Measurements from ENCODE around the gene WDR44.
"Not testable (repeated sequence)": the region's sequence is repeated elsewhere in the genome, so short reads cannot be mapped to it uniquely, and the experiment has no call there.

The WDR44 gene

GRCh38 chrX:118484216-118484903, 138.5 kb downstream of the WDR44 start:
- Histone ChIP-seq H3K4me1 (ENCODE audit: low read length) (no peaks in the 10 kb centered on the region), H3K79me2 (ENCODE audit: low read length) (no peaks in the 10 kb centered on the region), H3K9me3 (ENCODE audit: insufficient read depth, low read length) (no peaks in the 10 kb centered on the region), H3K36me3 (replicated peaks; ENCODE audit: low read depth, low read length) (no peaks in the 10 kb centered on the region), H4K20me1 (ENCODE audit: insufficient read depth, low read length) (no peaks in the 10 kb centered on the region), H3K27me3 (ENCODE audit: low read depth, low read length) (no peaks in the 10 kb centered on the region), H3K4me3 (ENCODE audit: low read length) (no peak overlapping the region), H3K27ac (ENCODE audit: low read length) (no peak overlapping the region), H3K9ac (ENCODE audit: low read length) (no peak overlapping the region), H2AFZ (ENCODE audit: low read depth, low read length) (no peak overlapping the region), H3K4me2 (ENCODE audit: low read length) (no peak overlapping the region)
- no peak for TF ChIP-seq CTCF (IDR thresholded peaks at IDR 0.05; ENCODE audit: low read depth, low read length)
- no peak for TF ChIP-seq EZH2phosphoT487 (IDR thresholded peaks at IDR 0.05; ENCODE audit: low read depth)

DNA sequence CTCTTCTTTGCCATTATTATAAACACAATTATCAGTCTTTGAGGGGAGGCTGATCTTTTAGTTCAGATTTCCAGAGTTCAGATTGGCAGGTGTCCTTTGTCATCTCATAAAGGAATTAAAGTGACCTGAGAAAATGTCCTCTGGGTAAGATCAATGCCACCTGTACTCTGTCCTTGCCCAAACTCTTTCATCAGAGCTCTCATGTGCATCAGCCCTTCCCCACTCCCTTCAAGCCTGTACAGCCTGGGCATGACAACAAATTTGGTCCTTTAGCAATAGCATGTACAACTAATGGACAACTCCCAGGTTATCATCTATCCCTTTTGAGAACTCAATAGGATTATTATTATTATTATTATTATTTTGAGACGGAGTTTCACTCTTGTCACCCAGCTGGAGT, 140.8 kb downstream of the WDR44 start:
- not testable (repeated sequence) for H3K4me2 ChIP-seq (ENCODE audit: low read length); H3K27me3 ChIP-seq (ENCODE audit: low read depth, low read length); H3K27ac ChIP-seq (ENCODE audit: low read length); H4K20me1 ChIP-seq (ENCODE audit: insufficient read depth, low read length); H3K79me2 ChIP-seq (ENCODE audit: low read length); H3K9ac ChIP-seq (ENCODE audit: low read length); H3K4me1 ChIP-seq (ENCODE audit: low read length); H3K9me3 ChIP-seq (ENCODE audit: insufficient read depth, low read length); H3K4me3 ChIP-seq (ENCODE audit: low read length); H3K36me3 ChIP-seq (replicated peaks; ENCODE audit: low read depth, low read length); H2AFZ ChIP-seq (ENCODE audit: low read depth, low read length)

DNA sequence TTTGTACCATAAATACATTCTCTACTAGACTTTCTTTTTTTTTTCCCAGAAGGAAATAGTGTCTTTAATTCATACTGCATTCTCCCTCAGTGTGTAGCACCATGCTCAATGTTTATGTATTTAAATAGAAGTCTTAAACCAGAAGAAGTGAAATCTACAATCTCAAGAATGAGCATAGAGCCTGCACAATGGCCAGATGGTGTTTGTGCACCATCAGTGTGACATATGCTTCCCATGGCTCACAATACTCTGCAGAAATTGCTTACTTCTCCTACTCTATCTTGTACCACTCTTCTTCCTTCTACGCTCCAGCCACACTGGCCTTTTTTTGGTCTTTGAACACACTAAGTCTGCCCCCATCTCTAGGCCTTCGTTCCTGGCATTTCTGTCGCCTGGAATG, 147.1 kb downstream of the WDR44 start:
- Histone ChIP-seq H3K4me3 (ENCODE audit: low read length) (no peak overlapping the region), H4K20me1 (ENCODE audit: insufficient read depth, low read length) (no peaks in the 10 kb centered on the region), H3K27me3 (ENCODE audit: low read depth, low read length) (no peaks in the 10 kb centered on the region), H3K36me3 (replicated peaks; ENCODE audit: low read depth, low read length) (no peaks in the 10 kb centered on the region), H3K4me2 (ENCODE audit: low read length) (no peak overlapping the region), H3K27ac (ENCODE audit: low read length) (no peak overlapping the region), H3K79me2 (ENCODE audit: low read length) (peaks cover 15% of the 10 kb centered on the region), H3K9ac (ENCODE audit: low read length) (no peak overlapping the region), H2AFZ (ENCODE audit: low read depth, low read length) (no peak overlapping the region), H3K9me3 (ENCODE audit: insufficient read depth, low read length) (no peaks in the 10 kb centered on the region), H3K4me1 (ENCODE audit: low read length) (peaks cover 14% of the 10 kb centered on the region)
- TF ChIP-seq EZH2phosphoT487 (IDR thresholded peaks at IDR 0.05; ENCODE audit: low read depth) (no peak), CTCF (IDR thresholded peaks at IDR 0.05; ENCODE audit: low read depth, low read length) (no peak)

DNA sequence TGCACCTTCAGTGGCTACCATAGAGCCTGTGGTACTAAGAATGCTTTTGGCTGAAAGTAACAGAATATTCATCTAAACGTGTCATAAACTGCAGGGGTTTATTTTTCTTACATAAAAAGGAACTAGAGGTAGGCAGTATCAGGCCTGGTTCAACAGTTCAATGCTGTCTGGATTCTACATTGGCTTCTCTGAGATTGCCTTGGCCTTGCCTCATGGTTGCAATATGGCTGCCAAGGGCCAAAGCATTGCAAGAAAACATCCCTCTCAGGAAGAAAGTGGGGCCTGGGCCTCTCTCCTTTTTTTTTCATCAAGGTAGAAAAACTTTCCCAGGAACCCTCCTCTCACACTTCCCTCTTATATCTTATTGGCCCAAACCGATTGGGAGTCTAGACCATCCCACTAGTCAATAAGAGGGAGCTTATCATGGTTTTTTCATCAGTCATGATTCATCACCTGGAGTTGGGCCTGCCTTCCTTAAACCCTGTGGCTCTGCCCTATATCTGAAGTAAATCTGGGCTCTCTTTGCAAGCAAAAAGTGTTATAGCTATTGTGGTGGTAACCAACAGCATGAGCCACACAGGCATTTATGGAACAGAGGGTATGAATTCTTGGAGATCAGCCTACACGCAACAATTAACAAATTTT, 147.9 kb downstream of the WDR44 start:
- H3K4me3 ChIP-seq (ENCODE audit: low read length): no peak overlapping the region
- no peak overlapping the region for H3K4me2 ChIP-seq (ENCODE audit: low read length)
- no peaks in the 10 kb centered on the region for H3K9me3 ChIP-seq (ENCODE audit: insufficient read depth, low read length)
- H3K9ac ChIP-seq (ENCODE audit: low read length): no peak overlapping the region
- no peak overlapping the region for H2AFZ ChIP-seq (ENCODE audit: low read depth, low read length)
- H3K36me3 ChIP-seq (replicated peaks; ENCODE audit: low read depth, low read length): no peaks in the 10 kb centered on the region
- H4K20me1 ChIP-seq (ENCODE audit: insufficient read depth, low read length): no peaks in the 10 kb centered on the region
- H3K79me2 ChIP-seq (ENCODE audit: low read length): peaks cover 18% of the 10 kb centered on the region
- no peak overlapping the region for H3K27ac ChIP-seq (ENCODE audit: low read length)
- TF ChIP-seq EZH2phosphoT487 (IDR thresholded peaks at IDR 0.05; ENCODE audit: low read depth) (no peak), CTCF (IDR thresholded peaks at IDR 0.05; ENCODE audit: low read depth, low read length) (no peak)
- H3K4me1 ChIP-seq (ENCODE audit: low read length): peaks cover 14% of the 10 kb centered on the region
- no peaks in the 10 kb centered on the region for H3K27me3 ChIP-seq (ENCODE audit: low read depth, low read length)
